ENCODE results near the gene CLASRP.

- no peak for TF ChIP-seq CTCF (IDR thresholded peaks at IDR 0.05; ENCODE audit: insufficient read depth, low read length, poor library complexity, severe bottlenecking)
- TF ChIP-seq EZH2phosphoT487 (conservative IDR thresholded peaks at IDR 0.05; ENCODE audit: low read length) = no peak
Measured at GRCh38 chr19:45030825-45031224, 8.0 kb upstream of the CLASRP start.

Data from SU-DHL-6 (cell line).